Neural progenitor cell (in vitro differentiated cells): Measurements from ENCODE around the gene SLC26A2.

ENCODE experiments used
- CTCF ChIP-seq: fragments of 200-600 bp; sonication (generic); IDR thresholded peaks from 2 replicates; pipeline ENCODE4 v1.5.1; 2017; ENCODE audit warnings: antibody characterized with exemption, mild to moderate bottlenecking
- EZH2 ChIP-seq: fragments of 200-600 bp; sonication (generic); IDR thresholded peaks from 2 replicates; pipeline ENCODE4 v1.6.1; 2017; ENCODE audit warnings: antibody characterized with exemption, mild to moderate bottlenecking, moderate library complexity
- EZH2phosphoT487 ChIP-seq: fragments of 200-600 bp; sonication (generic); IDR thresholded peaks from 2 replicates; pipeline ENCODE4 v1.6.1; 2017; ENCODE audit warnings: antibody characterized with exemption

- TF ChIP-seq CTCF, result no peak
- no peak for TF ChIP-seq EZH2phosphoT487
- no peak for TF ChIP-seq EZH2
These were observed 22.9 kb upstream of the SLC26A2 start for GRCh38 chr5:149937610-149938009.
